GM21717 (cell line): ENCODE measurements around the gene ATP8B3.
"Not testable (repeated sequence)": the region's sequence is repeated elsewhere in the genome, so short reads cannot be mapped to it uniquely, and the experiment has no call there.

Experiments
- ATAC-seq: cut with Tn5 transposase; IDR thresholded peaks from one replicate; pipeline ENCODE4 v1.9.1; 2021; ENCODE audit warnings: mild to moderate bottlenecking, moderate library complexity; ENCODE audit not compliant: unreplicated experiment

Gene ATP8B3

GRCh38 chr19:1774989-1775772, 36.9 kb downstream of the ATP8B3 start:
- ATAC-seq = no peak

- no peak for ATAC-seq
These were observed 38.9 kb downstream of the ATP8B3 start for GRCh38 chr19:1773184-1773583.

GRCh38 chr19:1770866-1771576, 41.1 kb downstream of the ATP8B3 start:
- ATAC-seq = no peak

GRCh38 chr19:1769645-1769985, 42.5 kb downstream of the ATP8B3 start:
- no peak for ATAC-seq

- no peak for ATAC-seq
These were observed 43.0 kb downstream of the ATP8B3 start for GRCh38 chr19:1768918-1769644.

GRCh38 chr19:1768248-1768647, 43.8 kb downstream of the ATP8B3 start:
- no peak for ATAC-seq

GRCh38 chr19:1767464-1767933, 44.6 kb downstream of the ATP8B3 start:
- ATAC-seq = no peak

GRCh38 chr19:1766800-1767352, 45.2 kb downstream of the ATP8B3 start:
- no peak for ATAC-seq

- ATAC-seq = no peak
These were observed 45.9 kb downstream of the ATP8B3 start for GRCh38 chr19:1765904-1766799.

- ATAC-seq = no peak
These were observed 46.7 kb downstream of the ATP8B3 start for GRCh38 chr19:1765232-1765903.

- no peak for ATAC-seq
These were observed 47.3 kb downstream of the ATP8B3 start for GRCh38 chr19:1764729-1765128.

GRCh38 chr19:1763648-1764639, 48.1 kb downstream of the ATP8B3 start:
- ATAC-seq = no peak

GRCh38 chr19:1762243-1763117, 49.6 kb downstream of the ATP8B3 start:
- no peak for ATAC-seq

- ATAC-seq = no peak
These were observed 50.4 kb downstream of the ATP8B3 start for GRCh38 chr19:1761528-1762242.

GRCh38 chr19:1760786-1761527, 51.1 kb downstream of the ATP8B3 start:
- not testable (repeated sequence) for ATAC-seq

- no peak for ATAC-seq
These were observed 52.1 kb downstream of the ATP8B3 start for GRCh38 chr19:1760020-1760419.
